Gastrocnemius medialis (tissue), 4 donors: ENCODE data around the gene ZFP92. TPM values are rescaled to one million over a fixed set of nuclear protein-coding genes. Genes with fewer than 3 reads are reported as not detected.

ENCODE experiments used
- ATAC-seq, 2 donors: fragments of 150-250 bp; one replicate each; pipeline ENCODE4 v1.9.1; 2016
- DNase-seq, 2 donors: peaks; one replicate each; pipeline ENCODE4 v3.0.0-alpha.2; 2019
- H3K27ac ChIP-seq, 4 donors: fragments of 200-600 bp; sonication (generic); 1 replicate in 1 of 4; 2 replicates in 3 of 4; pipeline ENCODE4 v1.5.1; 2016 to 2018; ENCODE audit warnings: mild to moderate bottlenecking in 2 of 4, moderate library complexity in 1 of 4
- H3K27me3 ChIP-seq, 3 donors: fragments of 200-600 bp; sonication (generic) in 2 of 3; 1 replicate in 1 of 3; 2 replicates in 2 of 3; pipeline versions ENCODE4 v1.5.1 to v1.6.0; 2016 to 2019; ENCODE audit warnings: mild to moderate bottlenecking in 1 of 3, moderate library complexity in 1 of 3
- H3K36me3 ChIP-seq, 2 donors: fragments of 200-600 bp; sonication (generic) in 1 of 2; one replicate each; pipeline ENCODE4 v1.5.1; 2017 to 2018
- H3K4me1 ChIP-seq, 2 donors: fragments of 200-600 bp; sonication (generic) in 1 of 2; one replicate each; pipeline ENCODE4 v1.5.1; 2016 to 2017; ENCODE audit warnings: mild to moderate bottlenecking in 2 of 2
- H3K4me3 ChIP-seq, 4 donors: fragments of 200-600 bp; sonication (generic) in 3 of 4; 1 replicate in 1 of 4; 2 replicates in 3 of 4; pipeline ENCODE4 v1.5.1; 2016 to 2019; ENCODE audit warnings: mild to moderate bottlenecking in 2 of 4
- H3K9me3 ChIP-seq, 3 donors: fragments of 200-600 bp; sonication (generic) in 2 of 3; 1 replicate in 1 of 3; 2 replicates in 2 of 3; pipeline ENCODE4 v1.5.1; 2016 to 2019
- CTCF ChIP-seq, 5 experiments: fragments of 450-650 bp in 3 of 5; fragments of 200-600 bp in 2 of 5; sonication (generic) in 2 of 5; IDR thresholded peaks in 4 of 5; conservative IDR thresholded peaks in 1 of 5; 1 replicate in 4 of 5; 2 replicates in 1 of 5; pipeline ENCODE4 v1.5.1; 2016 to 2019; ENCODE audit warnings: antibody characterized with exemption in 5 of 5, mild to moderate bottlenecking in 3 of 5, moderate library complexity in 3 of 5
- POLR2A ChIP-seq, 2 donors: fragments of 450-650 bp; IDR thresholded peaks; one replicate each; pipeline ENCODE4 v1.6.1; 2017; ENCODE audit warnings: antibody characterized with exemption in 2 of 2, mild to moderate bottlenecking in 2 of 2, moderate library complexity in 2 of 2
- in situ Hi-C, 4 donors: fragments of 200-750 bp; cut with MboI; loops; one replicate each; pipeline versions ENCODE4 v1.15.0 to v1.8.0; 2017; ENCODE audit warnings: low sequenced_read_pairs in 4 of 4
- intact Hi-C: fragments of 100-400 bp; cut with DNase I; formaldehyde crosslinking; loops from one replicate; pipeline ENCODE4 v1.15.1; 2023; ENCODE audit warnings: low total_unique reads
- total RNA-seq, 4 donors: library from RNA; depleted of rRNA; stranded (reverse); fragments of >200 nt; gene quantifications; one replicate each; pipeline versions ENCODE4 v1.1.0 to v1.2.3, GENCODE V29; 2016

ZFP92 gene
- total RNA-seq, 4 donors from 2014 or later, result 0.05 to 0.55 (median 0.37) TPM

- Histone ChIP-seq H3K27ac (no peak overlapping the region), H3K9me3 (no peaks in the 10 kb centered on the region), H3K4me3 (no peak overlapping the region), H3K27me3 (no peaks in the 10 kb centered on the region), H3K36me3 (no peaks in the 10 kb centered on the region), H3K4me1 (no peaks in the 10 kb centered on the region)
- TF ChIP-seq CTCF (IDR thresholded peaks at IDR 0.05 in 4 of 5, conservative IDR thresholded peaks at IDR 0.05 in 1 of 5) (no peak), POLR2A (IDR thresholded peaks at IDR 0.05) (no peak)
- DNase-seq (no peak), ATAC-seq (no peak)
- intact Hi-C loops (no loop called here), in situ Hi-C loops (loop anchor here in 1 of 4 donors (25.0 kb wide), 1 partner anchor 212 kb away; no protein-coding TSS in a partner anchor)
Measured at GRCh38 chrX:153374426-153374825, 36.8 kb upstream of the ZFP92 start.

DNA sequence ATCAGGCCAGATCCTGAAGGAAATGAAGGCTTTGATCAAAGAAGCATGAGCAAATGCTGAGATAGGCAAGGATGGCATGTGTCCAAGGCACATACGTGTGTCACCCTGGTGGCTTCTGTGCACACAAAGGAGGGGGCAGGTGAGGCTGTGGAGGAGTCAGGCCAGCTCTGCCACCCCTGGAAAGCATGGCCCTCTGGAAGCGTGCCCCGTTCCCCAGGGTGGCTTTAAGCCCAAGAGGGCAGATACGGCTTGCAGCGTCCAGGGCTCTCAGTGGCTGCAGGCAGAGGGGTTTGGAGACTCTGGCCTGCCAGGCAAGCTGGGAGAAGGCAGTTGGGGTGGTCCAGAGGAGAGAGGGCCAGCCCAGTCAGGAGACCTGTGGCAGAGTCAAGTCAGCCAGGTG is 35.7 kb upstream of the ZFP92 start:
- no peaks in the 10 kb centered on the region for H3K36me3 ChIP-seq
- ATAC-seq (no peak), DNase-seq (no peak)
- no peaks in the 10 kb centered on the region for H3K27me3 ChIP-seq
- intact Hi-C loops, result no loop called here
- in situ Hi-C loops, result no loop called here
- H3K4me3 ChIP-seq, result no peak overlapping the region
- no peaks in the 10 kb centered on the region for H3K4me1 ChIP-seq
- no peak overlapping the region for H3K27ac ChIP-seq
- H3K9me3 ChIP-seq, result no peaks in the 10 kb centered on the region
- TF ChIP-seq CTCF (IDR thresholded peaks at IDR 0.05 in 4 of 5, conservative IDR thresholded peaks at IDR 0.05 in 1 of 5) (no peak), POLR2A (IDR thresholded peaks at IDR 0.05) (no peak)

GRCh38 chrX:153377727-153378126 is 33.5 kb upstream of the ZFP92 start:
- Histone ChIP-seq H3K36me3 (no peaks in the 10 kb centered on the region), H3K9me3 (no peaks in the 10 kb centered on the region), H3K4me3 (no peak overlapping the region), H3K27me3 (no peaks in the 10 kb centered on the region), H3K27ac (no peak overlapping the region), H3K4me1 (no peaks in the 10 kb centered on the region)
- TF ChIP-seq POLR2A (IDR thresholded peaks at IDR 0.05), result no peak
- no peak for TF ChIP-seq CTCF (IDR thresholded peaks at IDR 0.05 in 4 of 5, conservative IDR thresholded peaks at IDR 0.05 in 1 of 5)
- no peak for ATAC-seq
- in situ Hi-C loops, result no loop called here
- intact Hi-C loops, result no loop called here
- no peak for DNase-seq

- H3K27me3 ChIP-seq, result no peaks in the 10 kb centered on the region
- TF ChIP-seq POLR2A (IDR thresholded peaks at IDR 0.05) (no peak), CTCF (IDR thresholded peaks at IDR 0.05 in 4 of 5, conservative IDR thresholded peaks at IDR 0.05 in 1 of 5) (no peak)
- no peak for ATAC-seq
- H3K4me3 ChIP-seq, result no peak overlapping the region
- in situ Hi-C loops (no loop called here), intact Hi-C loops (no loop called here)
- no peak for DNase-seq
- no peak overlapping the region for H3K27ac ChIP-seq
- no peaks in the 10 kb centered on the region for H3K9me3 ChIP-seq
- H3K4me1 ChIP-seq, result no peaks in the 10 kb centered on the region
- H3K36me3 ChIP-seq, result no peaks in the 10 kb centered on the region
Measured at GRCh38 chrX:153378607-153379006, 32.7 kb upstream of the ZFP92 start.

DNA sequence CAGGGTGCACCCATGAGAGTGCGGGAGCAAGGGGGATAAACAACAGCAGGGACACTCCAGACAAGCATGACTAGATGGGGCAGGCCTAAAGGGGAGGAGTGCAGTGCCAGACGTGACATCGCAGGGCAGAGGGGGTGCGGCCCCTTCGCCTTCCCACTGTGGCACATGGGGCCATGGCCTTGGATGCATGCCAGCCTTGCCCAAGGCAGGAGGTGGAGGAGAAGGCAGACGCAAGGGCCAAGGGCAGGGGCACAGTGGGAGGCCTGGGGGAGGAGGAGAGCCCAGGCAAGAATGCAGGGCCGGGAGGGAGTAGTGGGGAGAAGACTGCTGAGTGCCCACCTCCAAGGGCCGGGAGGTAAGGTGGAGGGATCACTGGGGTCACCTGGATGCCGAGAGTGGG is 31.8 kb upstream of the ZFP92 start:
- ATAC-seq (no peak), DNase-seq (no peak)
- Histone ChIP-seq H3K4me1 (no peaks in the 10 kb centered on the region), H3K9me3 (no peaks in the 10 kb centered on the region), H3K27ac (no peak overlapping the region), H3K4me3 (no peak overlapping the region), H3K36me3 (no peaks in the 10 kb centered on the region), H3K27me3 (no peaks in the 10 kb centered on the region)
- in situ Hi-C loops (no loop called here), intact Hi-C loops (no loop called here)
- TF ChIP-seq CTCF (IDR thresholded peaks at IDR 0.05 in 4 of 5, conservative IDR thresholded peaks at IDR 0.05 in 1 of 5) (no peak), POLR2A (IDR thresholded peaks at IDR 0.05) (no peak)
